Measurements from ENCODE around the gene TULP4.
"Not testable (repeated sequence)": the region's sequence is repeated elsewhere in the genome, so short reads cannot be mapped to it uniquely, and the experiment has no call there.

Gene TULP4

DNA sequence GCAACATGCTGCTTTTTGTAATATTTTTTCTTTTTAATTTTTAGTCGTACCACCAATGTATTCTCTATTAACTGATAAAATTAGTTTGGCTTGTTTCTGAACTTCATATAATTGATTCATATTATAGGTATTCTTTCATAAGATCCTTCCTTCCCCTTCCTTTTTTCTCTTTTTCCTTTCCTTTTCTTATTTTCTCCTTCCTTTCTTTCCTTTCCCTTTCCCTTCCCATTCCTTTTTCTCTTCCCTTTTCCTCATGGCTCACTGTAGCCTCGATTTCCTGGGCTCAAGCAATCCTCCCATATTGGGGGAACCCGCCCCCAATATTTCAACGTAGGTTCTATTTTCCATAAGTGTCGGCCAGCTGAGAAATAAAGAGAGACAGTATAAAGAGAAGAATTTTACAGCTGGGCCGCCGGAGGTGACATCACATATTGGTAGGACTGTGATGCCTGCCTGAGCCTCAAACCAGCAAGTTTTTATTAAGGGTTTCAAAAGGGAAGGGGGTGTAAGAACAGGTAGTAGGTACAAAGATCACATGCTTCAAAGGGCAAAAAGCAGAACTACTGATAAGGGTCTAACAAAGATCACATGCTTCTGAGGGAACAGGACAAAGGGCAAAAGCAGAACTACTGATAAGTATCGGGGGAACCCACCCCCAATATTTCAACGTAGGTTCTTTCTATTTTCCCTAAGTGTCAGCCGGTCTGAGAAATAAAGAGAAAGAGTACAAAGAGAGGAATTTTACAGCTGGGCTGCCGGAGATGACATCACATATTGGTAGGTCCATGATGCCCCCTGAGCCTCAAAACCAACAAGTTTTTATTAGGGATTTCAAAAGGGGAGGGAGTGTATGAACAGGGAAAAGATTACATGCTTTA lies 16.1 kb upstream of the TULP4 start:
- DNase-seq (ENCODE audit: low read depth, low spot score), result not testable (repeated sequence)

- peak; percentile 8 for DNase-seq (ENCODE audit: low read depth, low spot score)
Measured at GRCh38 chr6:158296854-158297324, 15.4 kb upstream of the TULP4 start.

DNA sequence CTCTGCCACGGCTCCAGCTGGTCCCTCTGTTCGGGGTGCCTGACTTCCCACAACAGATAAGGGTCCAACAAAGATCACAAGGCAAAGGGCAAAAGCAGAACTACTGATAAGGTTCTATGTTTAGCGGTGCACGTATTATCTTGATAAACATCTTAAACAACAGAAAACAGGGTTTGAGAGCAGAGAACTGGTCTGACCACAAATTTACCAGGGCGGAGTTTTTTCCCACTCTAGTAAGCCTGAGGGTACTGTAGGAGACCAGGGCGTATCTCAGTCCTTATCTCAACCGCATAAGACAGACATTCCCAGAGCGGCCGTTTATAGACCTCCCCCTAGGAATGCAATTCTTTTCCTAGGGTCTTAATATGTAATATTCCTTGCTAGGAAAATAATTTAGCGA lies 14.6 kb upstream of the TULP4 start:
- not testable (repeated sequence) for DNase-seq (ENCODE audit: low read depth, low spot score)

GRCh38 chr6:158300306-158301143 lies 11.7 kb upstream of the TULP4 start:
- not testable (repeated sequence) for DNase-seq (ENCODE audit: low read depth, low spot score)

- DNase-seq (ENCODE audit: low read depth, low spot score), result peak; percentile 19
Measured at GRCh38 chr6:158301561-158301960, 10.7 kb upstream of the TULP4 start.

DNA sequence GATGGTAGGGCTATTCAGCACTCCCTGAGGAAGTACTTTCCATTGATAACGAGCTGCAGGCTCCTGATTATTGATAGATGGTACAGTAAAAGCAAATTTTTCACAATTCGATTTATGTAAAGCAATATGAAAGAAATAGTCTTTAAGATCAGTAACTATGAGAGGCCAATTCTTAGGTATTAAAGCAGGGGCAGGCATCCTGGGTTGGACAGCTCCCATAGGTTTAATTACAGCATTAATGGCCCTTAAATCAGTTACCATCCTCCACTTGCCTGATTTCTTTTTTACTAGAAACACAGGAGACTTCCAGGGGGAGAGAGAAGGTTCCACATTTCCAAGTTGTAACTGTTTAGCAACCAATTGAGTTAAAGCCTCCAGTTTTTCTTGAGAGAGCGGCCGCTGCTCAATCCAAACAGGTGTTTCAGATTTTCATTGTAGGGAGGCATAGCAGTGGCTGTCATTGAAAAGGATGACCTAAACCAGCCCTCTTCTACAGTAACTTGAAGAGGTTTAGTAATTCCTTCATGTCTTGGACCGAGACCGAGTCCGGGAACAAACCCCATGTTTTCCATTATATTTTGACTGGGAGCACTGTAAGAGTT lies 10.0 kb upstream of the TULP4 start:
- not testable (repeated sequence) for DNase-seq (ENCODE audit: low read depth, low spot score)

DNA sequence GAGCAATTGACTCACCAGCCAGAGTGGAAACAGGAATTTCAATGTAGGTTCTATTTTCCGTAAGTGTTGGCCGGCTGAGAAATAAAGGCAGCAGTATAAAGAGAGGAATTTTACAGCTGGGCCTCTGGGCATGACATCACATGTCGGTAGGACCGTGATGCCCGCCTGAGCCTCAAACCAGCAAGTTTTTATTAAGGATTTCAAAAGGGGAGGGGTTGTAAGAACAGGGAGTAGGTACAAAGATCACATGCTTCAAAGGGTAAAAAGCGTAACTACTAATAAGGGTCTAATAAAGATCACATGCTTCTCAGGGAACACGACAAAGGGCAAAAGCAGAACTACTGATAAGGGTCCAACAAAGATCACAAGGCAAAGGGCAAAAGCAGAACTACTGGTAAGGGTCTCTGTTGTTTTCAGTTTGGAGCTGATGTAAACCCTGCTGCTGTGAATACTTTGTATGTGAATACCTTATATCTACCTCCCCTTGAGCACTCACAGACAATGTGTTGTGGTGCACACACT lies 9.0 kb upstream of the TULP4 start:
- DNase-seq (ENCODE audit: low read depth, low spot score), result no peak

DNA sequence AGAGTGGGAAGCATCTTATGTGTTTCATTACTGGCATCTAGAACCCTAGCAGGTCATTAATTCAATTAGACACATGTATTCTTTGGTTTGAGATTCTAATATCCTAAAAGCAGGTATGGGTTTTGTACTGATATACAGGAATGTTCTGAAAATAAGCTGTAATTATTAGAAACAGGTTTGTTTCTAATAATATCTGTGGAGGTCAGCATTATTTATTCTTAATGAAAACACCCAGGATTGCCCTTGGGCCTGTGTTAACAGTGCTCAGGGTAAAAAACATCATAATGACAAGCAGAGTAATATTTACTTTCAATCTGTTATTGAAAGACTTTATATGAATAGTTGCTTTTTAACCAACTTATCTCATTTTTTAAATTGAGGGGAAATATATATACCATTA lies 8.0 kb upstream of the TULP4 start:
- no peak for DNase-seq (ENCODE audit: low read depth, low spot score)

DNA sequence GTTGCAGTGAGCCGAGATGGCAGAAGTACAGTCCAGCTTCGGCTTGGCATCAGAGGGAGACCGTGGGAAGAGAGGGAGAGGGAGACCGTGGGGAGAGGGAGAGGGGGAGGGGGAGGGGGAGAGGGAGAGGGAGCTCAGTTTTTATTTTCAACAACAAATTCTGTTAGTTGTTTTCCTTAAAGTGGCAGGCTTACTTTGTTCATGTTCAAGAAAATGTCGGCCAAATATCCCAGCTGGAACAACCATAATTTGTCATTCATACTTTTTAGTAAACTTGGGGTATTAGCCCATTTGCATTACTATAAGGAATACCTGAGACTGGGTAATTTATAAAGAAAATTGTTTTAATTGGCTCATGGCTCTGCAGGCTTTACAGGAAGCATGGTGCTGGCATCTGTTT lies 2.5 kb upstream of the TULP4 start:
- no peak for DNase-seq (ENCODE audit: low read depth, low spot score)

GRCh38 chr6:158311193-158311592 lies 1.1 kb upstream of the TULP4 start:
- DNase-seq (ENCODE audit: low read depth, low spot score), result no peak

DNA sequence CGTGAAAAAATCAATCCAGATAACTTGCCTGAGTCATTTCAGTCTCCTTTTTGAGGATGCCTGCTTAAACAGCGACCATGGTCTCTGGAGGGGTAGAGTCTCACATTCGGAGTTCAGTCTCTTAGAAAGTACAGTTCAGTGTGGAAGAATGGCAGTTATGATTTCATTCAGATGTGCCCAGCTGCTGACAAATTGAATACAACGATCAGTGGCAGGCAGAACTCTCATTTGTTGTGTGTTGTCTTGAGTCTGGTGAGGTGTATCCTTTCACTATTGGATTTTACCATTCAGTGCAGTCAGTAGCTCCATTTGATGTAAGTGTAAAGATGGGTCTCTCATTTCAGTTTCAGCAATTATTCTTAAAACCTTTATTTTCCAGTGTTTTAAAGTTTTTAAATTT lies 639 bp upstream of the TULP4 start:
- DNase-seq (ENCODE audit: low read depth, low spot score), result no peak

DNA sequence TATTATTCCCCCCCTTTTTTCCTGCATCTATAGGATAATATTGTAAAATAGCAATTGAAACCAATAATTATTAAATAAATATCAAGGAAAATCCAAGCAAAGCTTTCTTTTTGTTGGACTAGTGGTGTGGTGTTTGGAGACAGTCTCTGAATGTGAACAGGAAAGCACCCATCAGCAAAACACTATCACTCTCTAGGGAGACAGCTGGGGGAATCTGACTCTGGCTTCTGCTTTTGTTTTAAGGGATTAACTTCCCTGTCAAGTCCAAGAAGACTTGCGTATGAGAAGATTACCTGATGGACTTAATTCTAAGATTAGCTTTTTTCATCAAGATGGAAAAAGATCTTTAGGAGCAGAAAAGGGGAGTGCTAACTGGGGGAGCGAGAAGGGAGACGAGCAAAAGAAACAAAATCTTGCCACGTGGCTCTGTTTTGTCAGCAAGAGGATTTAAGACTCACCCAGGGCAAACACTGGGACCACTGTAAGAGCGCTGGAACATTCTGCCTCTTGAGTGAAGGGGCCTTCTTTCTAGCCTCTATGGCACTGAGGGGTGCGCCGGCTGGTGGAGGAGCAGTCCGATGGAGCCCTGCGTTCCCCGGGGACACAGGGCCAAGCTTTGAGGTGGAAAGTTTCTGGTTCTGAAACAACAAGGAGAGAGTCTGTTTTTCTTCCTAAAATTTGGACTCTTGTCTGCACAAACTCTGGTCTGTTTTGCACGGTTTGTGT lies 570 bp downstream of the TULP4 start:
- DNase-seq (ENCODE audit: low read depth, low spot score), result no peak

GRCh38 chr6:158313989-158314388 lies 1.7 kb downstream of the TULP4 start:
- no peak for DNase-seq (ENCODE audit: low read depth, low spot score)

DNA sequence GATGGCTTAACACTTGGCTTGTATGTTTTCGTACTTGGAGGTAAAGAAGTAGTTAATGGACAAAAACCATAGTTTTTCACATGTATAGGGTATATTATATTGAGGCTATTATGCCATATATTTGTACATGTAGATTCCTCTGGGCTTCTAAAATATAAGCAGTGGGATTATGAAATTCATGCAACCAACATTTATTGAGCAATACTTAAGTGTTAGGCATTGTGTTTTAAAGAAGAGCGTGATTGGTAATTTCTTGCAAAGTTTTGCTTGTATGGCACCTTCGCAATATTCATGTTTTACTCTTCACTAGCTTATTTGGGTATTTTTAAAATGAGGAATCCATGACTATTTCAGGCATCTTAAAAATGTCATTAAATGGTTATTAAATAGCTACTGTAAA lies 2.5 kb downstream of the TULP4 start:
- no peak for DNase-seq (ENCODE audit: low read depth, low spot score)

DNA sequence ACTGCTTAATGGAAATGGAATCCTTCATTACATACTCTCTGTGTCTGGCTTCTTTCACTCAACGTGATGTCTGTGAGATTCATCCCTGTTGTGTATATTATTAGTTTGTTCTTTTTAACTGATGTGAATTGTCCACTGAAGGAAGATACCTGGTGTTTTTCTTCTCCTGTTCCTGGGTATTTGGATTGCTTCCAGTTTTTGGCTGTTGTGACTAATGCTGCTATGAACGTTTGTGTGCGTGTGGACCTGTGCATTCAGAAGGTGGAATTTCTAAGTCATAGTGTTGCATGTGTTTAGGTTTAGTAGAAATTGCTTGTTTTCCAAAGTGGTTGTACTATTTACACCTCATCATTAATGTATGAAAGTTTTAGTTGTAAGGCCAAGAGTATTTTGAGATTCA lies 3.8 kb downstream of the TULP4 start:
- DNase-seq (ENCODE audit: low read depth, low spot score), result no peak

DNA sequence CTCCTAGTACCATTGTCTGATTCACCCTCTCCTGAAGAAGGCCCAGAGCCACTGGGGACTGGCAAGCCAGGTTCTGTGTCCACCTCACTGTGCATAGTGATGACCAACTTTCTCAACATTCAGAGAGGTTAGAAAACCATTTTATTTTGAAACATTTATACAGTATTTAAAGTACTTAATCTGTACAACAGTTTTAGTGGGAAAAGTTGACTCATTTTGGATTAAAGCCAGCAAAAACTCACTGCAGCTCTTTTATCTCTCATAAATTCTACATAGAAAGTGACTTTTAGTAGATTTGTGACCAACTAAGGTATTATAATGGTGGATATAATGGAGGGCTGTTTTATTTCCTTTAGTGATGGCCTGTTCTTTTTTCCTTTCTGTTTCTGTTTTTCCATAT lies 9.7 kb downstream of the TULP4 start:
- DNase-seq (ENCODE audit: low read depth, low spot score), result no peak

GRCh38 chr6:158322400-158322723 lies 10.1 kb downstream of the TULP4 start:
- no peak for DNase-seq (ENCODE audit: low read depth, low spot score)

DNA sequence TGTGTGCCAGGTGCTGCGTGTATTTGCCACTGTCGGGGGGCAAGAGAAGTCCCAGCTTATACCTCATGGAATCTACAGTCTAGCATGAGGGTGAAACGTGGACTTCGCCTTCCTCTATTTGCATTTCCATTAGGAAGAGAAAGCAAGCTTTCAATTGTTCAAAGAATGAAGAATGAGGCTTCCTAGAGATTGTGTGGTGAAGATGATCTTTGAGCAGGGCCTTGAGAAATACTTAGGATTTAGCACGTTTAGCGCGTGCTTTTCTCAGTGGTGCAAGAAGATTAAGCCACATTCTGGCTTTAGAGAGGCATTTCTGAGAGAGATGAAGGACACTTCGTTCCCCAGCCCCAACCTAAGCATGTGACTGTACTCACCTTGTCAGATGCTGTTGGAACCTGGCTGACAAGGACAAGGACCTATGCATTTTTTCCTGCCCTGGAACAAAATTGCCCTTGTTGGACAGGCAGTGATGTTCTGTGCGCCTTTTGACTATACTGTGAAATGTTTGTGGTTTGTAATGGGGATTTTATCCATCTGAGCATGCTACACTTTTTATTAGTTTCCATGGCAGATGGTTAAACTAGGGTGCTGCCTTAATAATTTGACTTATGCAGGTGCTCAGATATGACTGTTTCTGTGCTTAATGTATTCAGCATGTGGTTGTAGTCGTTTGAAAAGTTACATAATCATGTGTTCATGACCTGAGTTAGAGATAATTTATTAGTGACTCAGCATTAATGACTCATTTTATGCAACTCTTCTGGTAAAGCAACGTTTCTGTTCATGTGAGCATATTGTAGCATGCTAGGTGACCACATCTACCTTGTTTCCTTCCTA lies 10.7 kb downstream of the TULP4 start:
- no peak for DNase-seq (ENCODE audit: low read depth, low spot score)

DNA sequence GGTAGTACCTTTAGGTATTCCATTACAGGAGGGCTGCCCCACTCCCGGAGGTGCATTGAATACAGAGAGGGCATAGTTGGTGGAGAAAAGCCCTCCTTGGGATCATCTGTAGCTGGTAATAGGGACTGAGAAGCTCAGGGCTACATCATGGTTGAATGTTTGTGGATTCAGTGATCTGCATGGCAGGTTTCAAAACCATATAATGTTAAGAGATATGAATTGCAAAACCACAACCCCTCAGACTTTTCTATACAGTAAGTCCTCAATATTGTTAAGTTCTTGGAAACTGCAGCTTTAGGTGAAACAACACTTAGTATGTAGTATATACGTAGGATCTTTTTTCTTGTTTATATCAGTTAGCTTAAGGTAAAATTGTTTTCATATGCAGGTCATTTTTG lies 11.3 kb downstream of the TULP4 start:
- DNase-seq (ENCODE audit: low read depth, low spot score), result no peak

DNA sequence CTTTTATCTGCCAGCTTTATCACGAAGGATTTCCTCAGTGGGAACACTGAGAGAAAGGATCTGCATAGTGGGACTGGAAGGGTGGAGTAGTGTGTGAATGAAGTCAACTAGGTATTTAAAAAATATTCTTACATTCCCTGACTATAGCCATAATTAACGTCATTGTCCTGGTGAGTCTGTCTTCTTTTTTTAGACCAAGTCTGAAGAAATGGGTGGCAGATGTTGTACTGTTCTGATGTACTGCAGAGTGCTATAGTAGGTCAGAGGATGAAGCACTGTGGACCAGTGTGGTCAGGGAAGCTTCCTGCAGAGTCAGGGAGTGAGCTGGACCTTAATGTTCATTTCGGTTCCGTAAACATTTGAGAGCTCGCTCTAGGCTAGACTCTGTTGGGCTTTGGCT lies 11.9 kb downstream of the TULP4 start:
- DNase-seq (ENCODE audit: low read depth, low spot score), result no peak

- no peak for DNase-seq (ENCODE audit: low read depth, low spot score)
Measured at GRCh38 chr6:158327211-158327610, 14.9 kb downstream of the TULP4 start.
